Measurements from ENCODE around the gene MAD1L1. TPM values are rescaled to one million over a fixed set of nuclear protein-coding genes. Genes with fewer than 3 reads are reported as not detected.

The MAD1L1 gene
- total and polyA plus RNA-seq, 7 donors = 11.7 to 17.5 (median 15.6) TPM

GRCh38 chr7:1959305-1959704 lies 273.4 kb downstream of the MAD1L1 start:
- no peak overlapping the region for H3K4me3 ChIP-seq
- intact Hi-C loops (cut with DNase I) = no loop called here
- H3K4me1 ChIP-seq = no peaks in the 10 kb centered on the region
- H3K27me3 ChIP-seq (ENCODE audit: insufficient read depth in 3 of 3, low read length in 2 of 3) = no peaks in the 10 kb centered on the region
- ATAC-seq = no peak
- no peak overlapping the region for H3K27ac ChIP-seq
- H3K9me3 ChIP-seq = no peaks in the 10 kb centered on the region
- H3K36me3 ChIP-seq (ENCODE audit: insufficient read depth in 1 of 2, low read depth in 1 of 2) = peaks cover 0 to 7% of the 10 kb centered on the region in 2 donors
- WGBS, 3 donors = 96 to 97% (median 96%) methylated on average over 13 of the region's 13 CpGs
- no peak for DNase-seq
- no peak for TF ChIP-seq CTCF (IDR thresholded peaks at IDR 0.05)

GRCh38 chr7:1957471-1958225 lies 275.1 kb downstream of the MAD1L1 start:
- WGBS, 3 donors = 93 to 95% (median 93%) methylated on average over 27 to 28 of the region's 28 CpGs
- intact Hi-C loops (cut with DNase I) = no loop called here
- Histone ChIP-seq H3K27ac (no peak overlapping the region), H3K27me3 (ENCODE audit: insufficient read depth in 3 of 3, low read length in 2 of 3) (no peaks in the 10 kb centered on the region), H3K9me3 (no peaks in the 10 kb centered on the region), H3K4me3 (no peak overlapping the region), H3K36me3 (ENCODE audit: insufficient read depth in 1 of 2, low read depth in 1 of 2) (peaks cover 0 to 7% of the 10 kb centered on the region in 2 donors), H3K4me1 (no peaks in the 10 kb centered on the region)
- DNase-seq (peak in 1 of 2 donors; percentile 38), ATAC-seq (no peak)
- no peak for TF ChIP-seq CTCF (IDR thresholded peaks at IDR 0.05)

GRCh38 chr7:1956611-1957470 lies 275.9 kb downstream of the MAD1L1 start:
- Histone ChIP-seq H3K27me3 (ENCODE audit: insufficient read depth in 3 of 3, low read length in 2 of 3) (no peaks in the 10 kb centered on the region), H3K4me3 (no peak overlapping the region), H3K36me3 (ENCODE audit: insufficient read depth in 1 of 2, low read depth in 1 of 2) (peaks cover 0 to 7% of the 10 kb centered on the region in 2 donors), H3K9me3 (no peaks in the 10 kb centered on the region), H3K27ac (no peak overlapping the region), H3K4me1 (no peaks in the 10 kb centered on the region)
- ATAC-seq = no peak
- no peak for TF ChIP-seq CTCF (IDR thresholded peaks at IDR 0.05)
- intact Hi-C loops (cut with DNase I) = no loop called here
- DNase-seq = peak in 1 of 2 donors; percentile 28
- WGBS, 3 donors = 90 to 91% (median 90%) methylated on average over 30 of the region's 30 CpGs

GRCh38 chr7:1956141-1956540 lies 276.6 kb downstream of the MAD1L1 start:
- ATAC-seq = no peak
- H3K36me3 ChIP-seq (ENCODE audit: insufficient read depth in 1 of 2, low read depth in 1 of 2) = peaks cover 0 to 7% of the 10 kb centered on the region in 2 donors
- no peak for DNase-seq
- intact Hi-C loops (cut with DNase I) = no loop called here
- H3K4me3 ChIP-seq = no peak overlapping the region
- H3K27me3 ChIP-seq (ENCODE audit: insufficient read depth in 3 of 3, low read length in 2 of 3) = no peaks in the 10 kb centered on the region
- 93 to 98% (median 97%) methylated on average over 8 of the region's 8 CpGs for WGBS, 3 donors
- no peak overlapping the region for H3K27ac ChIP-seq
- H3K4me1 ChIP-seq = peaks cover 5% of the 10 kb centered on the region
- no peak for TF ChIP-seq CTCF (IDR thresholded peaks at IDR 0.05)
- H3K9me3 ChIP-seq = no peaks in the 10 kb centered on the region
